Mucosa of rectum (tissue), 2 donors: ENCODE data around the gene CCNY.

Experiments
- H3K27ac ChIP-seq, 2 donors: one replicate each; pipeline ENCODE4 v1.7.0; 2013; ENCODE audit warnings: inconsistent platforms in 2 of 2, low read depth in 2 of 2, low read length in 2 of 2
- H3K27me3 ChIP-seq, 2 donors: one replicate each; pipeline ENCODE4 v1.7.0; 2013; ENCODE audit warnings: low read length in 2 of 2; ENCODE audit not compliant: control insufficient read depth in 2 of 2, insufficient read depth in 2 of 2
- H3K36me3 ChIP-seq, 2 donors: one replicate each; pipeline ENCODE4 v1.7.0; 2013; ENCODE audit warnings: low read length in 2 of 2; ENCODE audit not compliant: control insufficient read depth in 2 of 2, insufficient read depth in 2 of 2
- H3K4me1 ChIP-seq, 2 donors: one replicate each; pipeline ENCODE4 v1.7.0; 2013; ENCODE audit warnings: low read length in 2 of 2, mild to moderate bottlenecking in 1 of 2; ENCODE audit not compliant: control insufficient read depth in 2 of 2, insufficient read depth in 2 of 2
- H3K4me3 ChIP-seq, 2 donors: one replicate each; pipeline ENCODE4 v1.7.0; 2013; ENCODE audit warnings: low read length in 2 of 2
- H3K9ac ChIP-seq, 2 donors: one replicate each; pipeline ENCODE4 v1.7.0; 2013; ENCODE audit warnings: low read length in 2 of 2, low read depth in 1 of 2, mild to moderate bottlenecking in 1 of 2
- H3K9me3 ChIP-seq, 2 donors: one replicate each; pipeline ENCODE4 v1.7.0; 2013; ENCODE audit warnings: low read length in 2 of 2; ENCODE audit not compliant: control insufficient read depth in 2 of 2
- donor health status: healthy.
- donor health status: Normal muscosa, but diverticular disease.

CCNY gene

DNA sequence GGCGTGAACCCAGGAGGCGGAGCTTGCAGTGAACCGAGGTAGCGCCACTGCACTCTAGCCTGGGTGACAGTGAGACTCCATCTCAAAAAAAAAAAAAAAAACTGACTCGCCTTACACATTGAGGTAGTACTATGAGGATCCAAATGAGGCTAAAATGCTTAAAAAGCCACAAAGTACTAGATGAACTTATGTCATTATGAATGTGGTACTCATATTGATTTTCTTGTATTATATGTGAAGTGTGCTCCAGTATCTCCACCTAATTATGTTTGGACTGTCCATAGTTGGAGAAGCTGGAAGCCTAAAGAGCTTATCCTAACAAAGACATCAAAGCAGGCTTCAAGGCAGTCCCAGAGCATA is 9.1 kb downstream of the CCNY start:
- no peaks in the 10 kb centered on the region for H3K36me3 ChIP-seq
- no peak overlapping the region for H3K27ac ChIP-seq
- H3K9ac ChIP-seq = no peak overlapping the region
- peaks cover 7 to 9% of the 10 kb centered on the region in 2 donors for H3K4me1 ChIP-seq
- H3K27me3 ChIP-seq = no peaks in the 10 kb centered on the region
- no peak overlapping the region for H3K4me3 ChIP-seq
- H3K9me3 ChIP-seq = no peaks in the 10 kb centered on the region

DNA sequence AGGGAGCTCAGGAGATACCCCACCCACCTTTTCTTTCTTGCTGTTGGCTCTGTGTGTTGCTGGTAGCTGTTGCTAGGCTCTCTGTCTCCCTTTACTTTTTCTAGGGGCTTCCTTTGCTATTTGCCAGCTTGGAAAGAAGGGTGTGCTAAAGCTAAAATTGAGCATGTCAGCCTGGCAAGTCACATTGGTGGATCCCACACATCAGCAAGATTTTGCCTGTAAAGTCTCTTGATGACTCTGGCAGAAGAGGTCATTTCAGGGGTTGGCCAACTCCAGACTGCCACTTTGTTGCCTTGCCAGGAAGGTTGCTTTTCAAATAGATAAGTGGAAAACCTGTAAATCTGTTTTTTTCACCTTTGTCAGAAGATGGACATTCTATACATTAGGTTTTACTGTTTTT is 9.9 kb downstream of the CCNY start:
- no peak overlapping the region for H3K4me3 ChIP-seq
- no peaks in the 10 kb centered on the region for H3K36me3 ChIP-seq
- no peak overlapping the region for H3K27ac ChIP-seq
- H3K27me3 ChIP-seq = no peaks in the 10 kb centered on the region
- H3K9ac ChIP-seq = no peak overlapping the region
- peaks cover 3% of the 10 kb centered on the region in 2 donors for H3K4me1 ChIP-seq
- H3K9me3 ChIP-seq = no peaks in the 10 kb centered on the region

DNA sequence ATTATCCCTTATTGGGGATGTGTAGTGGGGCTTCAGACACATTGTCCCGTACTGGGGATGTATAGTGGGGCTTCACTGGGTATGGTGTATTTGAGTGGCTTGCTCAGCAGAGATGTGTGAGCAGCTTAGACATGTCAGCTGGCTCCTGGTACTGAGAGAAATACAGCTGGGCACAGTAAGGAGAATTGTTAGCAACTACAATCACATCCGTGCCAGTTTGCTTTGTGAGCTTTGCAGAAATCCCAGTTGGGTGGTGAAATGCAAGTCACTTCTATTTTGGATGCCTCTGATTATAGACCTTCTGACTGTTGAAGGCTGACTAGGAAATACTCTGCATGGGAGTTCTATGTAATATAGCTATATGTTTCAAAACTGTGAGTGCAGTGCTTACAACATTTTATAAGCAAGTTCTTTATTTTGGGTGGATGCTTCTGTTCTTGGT is 10.8 kb downstream of the CCNY start:
- H3K4me1 ChIP-seq = peaks cover 3 to 4% of the 10 kb centered on the region in 2 donors
- H3K27me3 ChIP-seq = no peaks in the 10 kb centered on the region
- no peaks in the 10 kb centered on the region for H3K36me3 ChIP-seq
- H3K9ac ChIP-seq = no peak overlapping the region
- no peak overlapping the region for H3K4me3 ChIP-seq
- H3K9me3 ChIP-seq = no peaks in the 10 kb centered on the region
- no peak overlapping the region for H3K27ac ChIP-seq

DNA sequence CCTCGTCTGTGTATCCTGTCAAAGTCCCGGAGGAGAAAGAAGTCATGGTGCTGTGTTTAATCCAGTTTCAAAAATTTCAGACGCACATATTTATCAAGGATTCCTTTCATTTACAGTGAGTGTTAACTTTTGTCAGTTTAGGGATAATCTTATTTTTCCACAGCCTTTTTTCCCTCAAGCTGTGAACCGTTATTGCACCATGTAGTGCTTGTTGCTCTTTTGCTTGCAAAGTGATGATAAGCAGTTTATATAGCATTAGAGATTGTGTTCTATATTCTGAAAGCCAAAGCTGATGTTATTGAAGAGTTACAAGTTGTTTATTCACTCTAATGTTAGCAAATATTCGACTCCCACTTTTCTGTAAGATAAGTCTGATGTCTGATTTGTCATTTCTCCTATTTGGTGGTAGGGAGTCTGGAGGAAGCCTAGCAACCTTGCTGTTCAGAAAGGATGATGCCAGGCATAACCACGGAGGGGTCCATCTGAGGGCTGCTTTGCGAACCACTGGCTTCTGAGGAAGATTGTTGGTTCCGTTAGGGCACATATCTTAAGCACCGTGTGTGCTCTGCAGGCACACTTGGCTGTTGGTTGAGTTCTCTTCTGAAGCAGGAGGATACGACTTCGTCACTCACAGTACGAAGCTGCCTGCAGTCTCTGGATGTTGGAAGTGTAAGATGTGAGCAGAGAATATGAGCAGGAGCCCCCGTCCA is 11.7 kb downstream of the CCNY start:
- Histone ChIP-seq H3K27me3 (no peaks in the 10 kb centered on the region), H3K36me3 (no peaks in the 10 kb centered on the region), H3K4me1 (peaks cover 3 to 9% of the 10 kb centered on the region in 2 donors), H3K9me3 (no peaks in the 10 kb centered on the region), H3K4me3 (no peak overlapping the region), H3K9ac (no peak overlapping the region), H3K27ac (no peak overlapping the region)

DNA sequence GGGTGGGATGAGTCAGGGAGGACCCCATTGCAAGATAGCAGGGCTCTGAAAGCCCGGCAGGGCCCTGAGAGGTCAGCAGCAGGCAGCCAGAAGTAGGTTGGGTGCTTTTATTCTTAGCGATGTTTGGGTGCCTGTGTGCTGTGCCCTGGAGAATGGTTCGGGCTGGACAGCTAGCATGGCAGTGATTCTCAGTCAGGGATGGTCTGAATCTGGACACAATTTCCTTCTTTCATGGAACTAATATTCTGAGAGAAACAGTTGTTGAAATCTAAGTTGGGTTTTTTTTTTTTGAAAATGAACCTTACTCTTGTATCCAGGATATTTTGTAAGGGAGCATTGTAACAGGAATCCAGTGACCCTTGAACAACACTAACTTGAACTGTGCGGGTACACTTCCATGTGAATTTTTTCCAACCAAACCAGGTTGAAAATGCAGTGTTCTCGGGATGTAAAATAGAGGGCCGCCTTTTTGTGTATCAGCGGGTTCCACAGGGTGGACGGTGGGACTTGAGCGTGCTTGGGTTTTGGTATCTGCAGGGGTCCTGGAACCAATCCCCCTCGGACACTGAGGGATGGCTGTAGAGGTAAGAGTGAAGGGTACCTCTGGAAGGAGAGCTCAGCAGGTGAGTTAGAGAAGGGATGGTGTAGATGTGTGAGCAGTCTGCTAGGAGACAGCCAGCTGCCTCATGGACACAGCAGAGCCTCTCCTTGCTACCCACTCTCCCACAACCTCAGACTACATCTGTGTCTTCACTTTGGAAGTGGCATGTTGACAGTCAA is 12.5 kb downstream of the CCNY start:
- H3K4me1 ChIP-seq = peaks cover 3 to 9% of the 10 kb centered on the region in 2 donors
- no peaks in the 10 kb centered on the region for H3K27me3 ChIP-seq
- H3K9me3 ChIP-seq = no peaks in the 10 kb centered on the region
- H3K4me3 ChIP-seq = no peak overlapping the region
- no peaks in the 10 kb centered on the region for H3K36me3 ChIP-seq
- no peak overlapping the region for H3K27ac ChIP-seq
- H3K9ac ChIP-seq = no peak overlapping the region

DNA sequence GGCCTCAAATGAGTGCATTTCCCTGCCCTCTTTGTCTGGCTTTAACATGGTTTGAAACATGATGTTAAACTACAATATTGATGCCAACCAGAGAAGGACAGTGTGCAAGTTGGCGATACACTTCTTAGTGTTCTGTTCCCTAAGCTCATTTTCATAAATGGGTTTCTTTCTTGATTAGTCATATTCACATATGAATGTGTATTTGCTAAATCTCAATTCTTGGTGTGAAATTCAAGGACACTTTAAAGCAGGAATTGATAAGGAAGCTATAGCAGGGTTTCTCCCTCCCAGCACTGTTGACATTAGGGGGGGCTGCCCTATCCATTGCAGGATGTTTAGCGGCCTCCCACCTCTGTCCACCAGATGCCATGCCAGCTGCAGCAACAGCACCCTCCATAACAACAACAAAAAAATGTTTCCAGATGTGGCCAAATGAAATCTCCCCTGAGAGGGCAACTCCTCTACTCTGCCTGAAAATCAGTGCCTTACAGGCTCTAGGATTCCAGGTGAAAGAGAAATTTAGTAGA is 13.1 kb downstream of the CCNY start:
- H3K9me3 ChIP-seq = no peaks in the 10 kb centered on the region
- no peak overlapping the region for H3K4me3 ChIP-seq
- peaks cover 3 to 9% of the 10 kb centered on the region in 2 donors for H3K4me1 ChIP-seq
- H3K9ac ChIP-seq = no peak overlapping the region
- no peaks in the 10 kb centered on the region for H3K36me3 ChIP-seq
- no peaks in the 10 kb centered on the region for H3K27me3 ChIP-seq
- H3K27ac ChIP-seq = no peak overlapping the region

DNA sequence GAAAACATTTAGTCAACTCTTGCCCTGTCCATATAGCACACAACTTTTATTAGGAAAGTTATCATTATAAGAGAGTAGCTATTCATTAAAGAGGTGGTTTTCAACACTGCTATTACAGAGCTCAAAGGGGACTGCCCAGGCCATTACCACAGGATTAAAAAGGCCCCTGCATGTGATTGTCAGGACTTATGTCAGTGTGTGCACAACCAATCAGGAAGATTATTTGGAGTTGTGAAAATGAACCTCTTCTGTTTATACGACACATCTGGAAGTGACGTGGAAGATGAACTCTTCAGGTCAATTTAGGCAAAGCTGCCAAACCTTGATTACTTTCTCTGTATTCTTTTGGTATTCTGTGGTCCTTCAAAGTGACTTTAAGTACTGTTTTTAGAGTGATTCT is 14.7 kb downstream of the CCNY start:
- H3K9ac ChIP-seq = no peak overlapping the region
- peaks cover 3 to 12% of the 10 kb centered on the region in 2 donors for H3K4me1 ChIP-seq
- H3K4me3 ChIP-seq = no peak overlapping the region
- no peak overlapping the region for H3K27ac ChIP-seq
- H3K9me3 ChIP-seq = no peaks in the 10 kb centered on the region
- H3K27me3 ChIP-seq = no peaks in the 10 kb centered on the region
- H3K36me3 ChIP-seq = no peaks in the 10 kb centered on the region

DNA sequence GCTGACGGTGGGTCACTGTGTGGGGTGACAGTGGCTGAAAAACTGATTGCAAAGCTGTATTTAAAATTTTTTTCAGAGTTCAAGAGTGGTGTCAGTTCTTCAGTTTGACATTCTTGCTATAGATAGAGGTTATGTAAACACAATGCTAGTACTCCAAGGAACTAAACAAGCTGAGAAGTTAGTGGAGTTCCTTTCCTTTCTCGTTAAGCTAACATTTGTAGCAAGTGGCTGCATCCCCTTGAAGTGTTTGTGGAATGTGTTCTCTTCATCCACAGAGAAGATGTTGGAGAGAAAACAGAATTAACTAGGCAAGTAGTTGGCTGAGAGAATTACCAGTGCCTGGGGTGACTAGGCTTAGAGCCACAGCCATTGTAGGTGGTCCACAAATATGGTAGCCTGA is 15.8 kb downstream of the CCNY start:
- no peak overlapping the region for H3K9ac ChIP-seq
- no peaks in the 10 kb centered on the region for H3K27me3 ChIP-seq
- H3K9me3 ChIP-seq = no peaks in the 10 kb centered on the region
- H3K4me1 ChIP-seq = peaks cover 3 to 10% of the 10 kb centered on the region in 2 donors
- H3K4me3 ChIP-seq = no peak overlapping the region
- H3K36me3 ChIP-seq = no peaks in the 10 kb centered on the region
- H3K27ac ChIP-seq = no peak overlapping the region

DNA sequence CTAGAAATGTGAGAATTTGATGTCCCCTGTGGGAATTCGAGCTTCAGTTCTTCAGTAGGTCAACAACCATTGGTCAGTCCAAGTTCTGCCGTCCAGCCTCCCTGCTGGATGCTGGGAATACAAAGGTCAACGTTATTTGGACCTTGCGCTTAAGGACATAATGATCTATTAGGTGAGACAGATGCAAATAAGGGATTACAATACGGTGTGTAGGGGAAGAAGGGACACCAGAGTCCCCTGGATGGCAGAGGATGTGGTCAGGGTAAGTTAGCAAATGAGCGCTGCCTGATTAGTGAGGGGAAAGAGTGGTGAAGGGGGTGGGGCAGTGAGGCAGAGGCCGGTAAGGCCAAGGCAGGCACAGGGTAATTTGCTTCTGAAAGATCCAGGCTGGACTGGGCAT is 16.2 kb downstream of the CCNY start:
- Histone ChIP-seq H3K36me3 (no peaks in the 10 kb centered on the region), H3K27ac (no peak overlapping the region), H3K9me3 (no peaks in the 10 kb centered on the region), H3K27me3 (no peaks in the 10 kb centered on the region), H3K4me3 (no peak overlapping the region), H3K9ac (no peak overlapping the region), H3K4me1 (peaks cover 3 to 9% of the 10 kb centered on the region in 2 donors)

DNA sequence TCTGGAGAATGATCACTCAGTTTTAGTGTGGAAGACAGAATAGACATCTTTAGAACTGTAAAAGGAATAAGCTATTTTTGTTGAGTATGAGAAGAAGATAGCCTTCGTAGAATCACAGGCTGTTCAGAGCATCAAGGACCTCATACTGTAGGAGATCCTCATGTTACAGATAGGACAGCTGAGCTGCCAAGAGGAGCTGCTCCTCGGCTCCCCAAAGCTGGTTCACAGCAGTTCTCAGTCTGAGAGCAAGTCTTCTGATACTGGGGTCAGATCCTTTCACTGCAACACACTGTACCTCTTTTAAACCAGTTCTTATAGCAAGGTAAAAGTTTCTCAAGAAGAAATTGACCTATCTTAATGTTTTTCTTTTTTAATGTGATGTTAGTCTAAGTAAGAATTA is 17.1 kb downstream of the CCNY start:
- Histone ChIP-seq H3K4me3 (no peak overlapping the region), H3K9me3 (no peaks in the 10 kb centered on the region), H3K36me3 (no peaks in the 10 kb centered on the region), H3K4me1 (peaks cover 3 to 9% of the 10 kb centered on the region in 2 donors), H3K9ac (no peak overlapping the region), H3K27me3 (no peaks in the 10 kb centered on the region), H3K27ac (no peak overlapping the region)
